HL-60 (cell line): ENCODE results near the gene HOXB6.

Source experiments
- CTCF ChIP-seq: IDR thresholded peaks from one replicate; pipeline ENCODE4 v1.5.1; 2011; ENCODE audit warnings: low read length, control low read depth, inconsistent platforms; ENCODE audit not compliant: insufficient read depth
- GABPA ChIP-seq: IDR thresholded peaks from 2 replicates; pipeline ENCODE4 v1.6.1; 2012; ENCODE audit warnings: low read depth
- POLR2AphosphoS5 ChIP-seq: IDR thresholded peaks from 2 replicates; pipeline ENCODE4 v1.6.1; 2012; ENCODE audit warnings: low read depth
- SPI1 ChIP-seq: IDR thresholded peaks from 2 replicates; pipeline ENCODE4 v1.6.1; 2012; ENCODE audit warnings: low read depth, mild to moderate bottlenecking, borderline replicate concordance

GRCh38 chr17:48625495-48626244 lies 20.9 kb upstream of the HOXB6 start:
- no peak for TF ChIP-seq POLR2AphosphoS5
- no peak for TF ChIP-seq CTCF
- no peak for TF ChIP-seq GABPA
- no peak for TF ChIP-seq SPI1
